HG03045 (cell line): ENCODE measurements around the gene ZIC4.

Source experiments
- ATAC-seq: cut with Tn5 transposase; IDR thresholded peaks from one replicate; pipeline ENCODE4 v1.9.1; 2021; ENCODE audit warnings: mild to moderate bottlenecking, moderate library complexity; ENCODE audit not compliant: unreplicated experiment

ZIC4 gene

DNA sequence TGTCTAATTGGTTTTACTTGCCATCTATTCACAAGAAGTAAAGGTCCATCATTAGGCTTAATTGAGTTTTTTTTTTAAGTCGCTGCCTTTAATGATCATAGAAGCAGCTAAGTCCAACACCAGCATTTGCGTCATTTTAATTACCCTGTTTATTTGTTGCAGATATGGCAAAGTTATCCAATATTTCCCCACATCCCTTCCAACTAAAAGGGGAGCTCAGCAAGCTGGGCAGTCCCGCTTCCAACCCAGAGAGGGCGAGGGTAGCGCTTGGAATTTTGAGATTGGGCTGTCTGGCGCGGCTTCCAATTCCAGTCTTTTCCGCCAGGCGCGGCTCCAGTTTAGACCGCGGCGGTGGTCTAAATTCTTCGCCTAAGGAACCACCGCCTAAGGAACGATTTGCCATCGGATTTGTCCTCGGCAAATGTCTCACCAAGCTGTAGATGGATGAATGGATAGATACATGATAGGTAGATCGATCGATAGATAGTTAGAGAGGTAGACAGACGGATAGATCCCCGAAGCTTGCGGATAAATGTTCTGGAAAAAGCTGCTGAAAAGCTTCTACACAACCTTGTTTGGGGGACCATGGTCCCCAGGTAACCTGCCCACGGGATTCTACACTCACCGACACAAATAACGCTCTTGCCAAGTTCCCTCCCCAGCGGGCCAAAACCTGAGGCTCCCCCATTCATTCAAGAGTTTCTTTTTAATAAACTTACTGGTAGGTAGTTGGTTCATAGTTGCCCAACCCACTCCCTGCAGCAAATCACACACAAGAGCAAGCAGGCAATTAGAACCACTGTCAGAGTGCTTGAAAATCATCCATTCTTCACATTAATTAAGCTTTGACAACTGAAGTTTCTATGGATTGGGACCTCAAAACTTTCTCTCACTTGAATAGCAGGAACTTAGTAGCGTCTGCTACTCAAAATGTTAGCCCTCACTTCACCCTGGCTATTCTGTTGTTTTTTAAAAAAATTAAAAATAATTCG, 49.1 kb downstream of the ZIC4 start:
- ATAC-seq, result no peak

DNA sequence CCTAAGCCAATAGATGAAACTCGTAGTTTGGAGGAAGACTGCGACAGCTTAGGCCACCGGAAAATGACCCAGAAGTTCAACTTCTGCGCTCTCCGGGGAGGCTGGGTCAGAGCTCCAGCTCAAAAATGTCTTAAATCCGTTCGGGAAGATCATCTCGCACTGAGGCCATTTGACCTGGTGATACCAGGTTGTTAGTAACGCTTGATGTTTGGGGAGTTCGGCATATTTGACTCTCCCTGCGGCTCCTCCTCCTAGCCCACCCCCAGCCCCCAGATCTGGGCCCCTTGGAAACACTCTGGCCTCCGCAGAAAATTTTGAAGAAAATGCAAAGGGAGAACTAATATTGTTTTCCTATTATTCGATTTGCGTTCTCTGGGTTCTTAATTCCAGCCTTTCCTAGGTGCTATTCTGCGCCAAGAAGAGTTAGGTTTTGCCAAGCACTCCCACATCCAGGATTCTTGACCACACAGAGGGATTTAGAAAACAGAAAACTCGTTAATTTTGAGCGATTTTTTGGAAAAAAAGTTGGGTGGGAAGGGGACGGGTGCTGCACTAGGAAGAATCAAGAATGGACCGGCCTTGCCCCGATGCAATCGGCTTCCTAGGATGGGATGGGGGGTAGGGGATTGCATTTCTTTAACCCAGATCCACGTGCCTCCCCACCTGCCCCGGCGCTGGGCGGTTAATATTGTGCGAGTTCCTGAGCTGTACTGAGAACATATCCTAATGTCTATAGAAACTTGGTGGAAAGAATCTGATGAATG, 50.0 kb downstream of the ZIC4 start:
- ATAC-seq, result no peak

DNA sequence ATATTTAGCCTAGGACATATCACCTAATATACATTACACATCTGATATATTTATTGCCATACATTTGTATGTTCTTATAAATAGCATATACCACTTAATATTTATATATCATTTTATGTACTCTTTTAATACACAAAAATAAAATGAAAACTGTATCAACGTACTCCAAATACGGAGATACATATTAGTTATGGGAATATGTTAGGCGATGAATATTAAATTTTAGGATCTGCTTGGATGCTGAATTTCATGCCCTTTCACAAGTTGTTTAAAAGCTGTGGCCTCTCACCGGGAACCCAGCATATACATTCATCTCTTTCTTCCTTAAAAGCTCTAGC, 50.6 kb downstream of the ZIC4 start:
- no peak for ATAC-seq

DNA sequence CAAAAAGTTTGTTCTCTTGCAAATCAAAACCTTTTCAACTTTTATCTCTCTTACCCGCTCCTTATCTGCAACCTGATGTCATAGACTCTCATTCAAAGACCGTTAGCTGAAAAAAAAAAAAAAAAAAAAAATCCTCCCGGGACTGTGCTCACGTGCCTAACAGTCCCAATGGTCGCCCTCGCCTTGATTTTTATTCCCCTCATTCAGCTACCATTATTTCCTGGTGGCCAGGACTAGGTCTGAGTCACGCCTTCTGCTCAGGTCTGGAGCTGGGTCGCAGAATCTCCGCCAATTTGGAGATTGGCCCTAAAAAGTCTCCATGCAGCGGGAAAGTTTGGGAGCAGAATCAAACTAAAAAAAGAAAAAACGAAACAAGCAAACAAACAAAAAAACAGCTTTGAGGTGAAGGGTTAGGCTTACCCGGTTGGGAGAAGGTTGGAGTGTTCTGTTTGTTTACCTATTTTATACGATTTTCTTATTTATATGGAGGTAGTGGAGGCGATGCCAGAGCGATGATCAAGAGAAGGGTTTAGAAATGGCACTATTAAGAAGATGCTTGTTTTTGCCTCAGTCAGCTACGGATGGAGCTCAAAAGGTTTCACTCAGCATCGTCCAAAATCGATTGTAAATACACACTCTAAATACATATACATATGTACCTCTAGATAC, 51.1 kb downstream of the ZIC4 start:
- ATAC-seq, result no peak

DNA sequence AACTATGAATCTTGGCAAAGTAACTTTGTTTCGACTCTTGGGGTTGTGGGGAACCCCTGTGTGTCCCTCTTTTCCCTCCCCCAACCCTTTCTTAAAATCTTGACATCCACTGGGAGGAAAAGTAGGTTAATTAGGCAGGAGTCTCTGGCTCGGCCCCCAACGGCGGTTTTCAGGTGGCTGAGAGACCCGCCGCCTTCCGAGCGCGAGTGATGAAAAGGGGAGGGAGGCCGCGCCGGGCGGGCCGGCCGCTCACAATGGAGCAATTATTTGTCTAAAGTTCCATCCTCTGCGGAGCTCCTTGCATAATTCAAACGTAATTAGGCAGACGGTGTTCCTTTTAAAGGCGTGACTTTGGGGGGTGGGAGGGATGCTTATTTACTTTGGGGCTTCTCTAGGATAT, 51.7 kb downstream of the ZIC4 start:
- ATAC-seq, result no peak

DNA sequence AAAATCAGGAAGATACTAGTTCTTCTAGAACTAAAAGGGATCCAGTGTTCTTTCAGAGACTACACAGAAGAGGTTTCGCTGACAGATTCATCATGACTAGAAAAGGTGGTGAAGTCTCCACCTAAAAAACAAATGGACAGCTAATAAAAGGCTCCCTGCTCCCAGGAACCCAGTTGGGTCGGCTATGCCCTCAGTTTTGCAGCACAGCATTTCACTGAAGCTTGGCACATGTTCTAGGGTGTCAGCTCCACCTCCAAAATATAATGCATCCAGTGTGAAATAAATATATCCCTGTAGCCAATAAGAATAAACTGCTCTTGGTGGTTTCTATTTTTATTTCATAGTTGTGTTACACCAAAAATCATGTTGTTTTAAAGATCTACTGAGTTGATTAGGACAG, 55.0 kb downstream of the ZIC4 start:
- no peak for ATAC-seq

DNA sequence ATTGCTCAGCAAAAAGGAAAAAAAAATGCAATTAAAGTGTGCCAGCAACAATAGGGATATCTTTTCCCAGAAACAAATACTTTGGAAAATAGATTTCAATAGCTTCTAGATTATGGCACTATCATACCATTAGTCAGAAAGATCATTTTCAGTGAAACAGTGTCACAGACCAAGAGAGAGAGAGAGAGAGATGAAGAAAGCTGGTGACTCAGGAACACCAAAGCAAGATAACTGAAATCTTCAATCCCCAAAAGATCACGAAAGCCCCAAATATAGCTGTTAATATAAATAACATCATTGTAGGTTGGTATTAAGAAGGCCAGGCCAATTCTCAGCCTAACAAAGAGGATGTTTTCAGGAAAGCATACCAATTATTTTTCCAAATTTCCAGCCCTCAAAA, 57.4 kb downstream of the ZIC4 start:
- no peak for ATAC-seq

DNA sequence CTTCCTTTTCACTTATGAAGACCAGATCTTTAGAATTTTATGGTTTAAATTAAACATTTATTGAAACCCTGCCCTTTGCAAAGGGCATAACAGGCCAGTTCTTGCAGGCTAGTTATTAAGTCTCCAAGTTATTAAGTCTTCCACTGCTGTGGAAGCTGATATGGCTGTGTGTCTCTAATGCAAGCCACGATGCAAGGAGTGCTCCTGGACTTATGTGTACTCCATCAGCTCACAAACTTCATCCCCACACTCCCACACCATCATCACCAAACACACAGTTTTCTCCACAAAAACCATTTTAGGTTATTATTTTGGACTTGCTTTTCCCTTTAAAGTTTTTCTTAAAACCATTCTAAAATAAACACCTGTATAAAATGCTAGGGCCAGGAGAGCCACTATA, 62.4 kb downstream of the ZIC4 start:
- no peak for ATAC-seq

DNA sequence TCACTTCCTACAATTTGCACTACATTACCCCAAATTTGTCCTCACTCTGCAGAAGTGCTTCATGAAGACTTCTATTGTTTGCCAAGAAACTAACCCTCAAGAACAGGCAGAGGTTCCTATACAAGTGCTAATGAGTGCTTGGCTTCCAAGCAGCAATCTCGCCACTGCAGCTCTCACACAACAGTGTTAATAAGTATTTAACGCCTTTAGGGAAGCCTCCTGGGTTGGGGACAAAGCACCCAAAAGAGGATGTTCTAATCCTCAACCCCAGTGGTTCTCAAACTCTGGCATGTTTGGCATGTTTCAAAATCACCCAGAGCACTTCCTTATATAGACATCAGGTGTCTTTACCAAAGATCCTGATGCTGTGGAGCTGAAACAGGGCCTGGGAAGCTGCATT, 64.6 kb downstream of the ZIC4 start:
- no peak for ATAC-seq

DNA sequence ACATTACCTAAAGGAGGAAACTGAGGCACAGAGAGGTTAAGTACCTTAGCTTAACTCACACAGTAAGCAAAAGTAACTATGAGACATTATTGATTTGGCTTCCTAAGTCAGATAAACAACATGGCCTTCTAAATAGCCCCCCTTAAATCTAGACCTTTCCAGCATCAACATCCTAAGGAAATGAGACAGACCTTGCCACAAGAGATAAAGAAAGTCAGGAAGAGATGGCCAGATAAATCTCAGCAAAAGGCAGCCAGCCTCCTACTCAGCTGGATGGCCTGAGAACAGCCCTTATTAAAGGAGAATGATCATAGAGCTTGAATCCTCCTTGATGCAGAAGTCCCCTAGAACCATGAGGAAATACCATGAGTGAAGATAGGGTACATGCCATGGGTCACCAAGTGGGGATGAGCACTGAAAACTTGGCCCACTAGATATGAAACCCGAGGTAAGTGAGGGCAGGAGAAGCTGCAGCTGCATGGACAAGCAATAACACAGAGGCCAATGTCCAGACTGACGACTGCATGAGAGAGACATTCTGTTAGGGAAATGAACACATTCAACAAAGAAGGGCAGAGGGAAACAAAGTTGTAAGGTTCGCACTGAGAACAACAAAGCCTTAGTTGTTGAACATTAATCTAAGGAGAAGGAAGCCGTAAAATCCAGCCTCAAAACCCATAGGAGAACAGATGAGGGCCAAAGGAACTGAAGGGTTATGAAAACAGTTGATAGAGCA, 69.6 kb downstream of the ZIC4 start:
- no peak for ATAC-seq
